NCI-H146 treated with DMSO at 0.1 percent for 48 hours (cell line): ENCODE measurements around the gene SIVA1.
"Not testable (repeated sequence)": the region's sequence is repeated elsewhere in the genome, so short reads cannot be mapped to it uniquely, and the experiment has no call there.

Experiments
- DNase-seq: peaks from one replicate; lab custom pipeline; 2025; ENCODE audit not compliant: unreplicated experiment; lab: John Stamatoyannopoulos, UW

SIVA1 gene

DNA sequence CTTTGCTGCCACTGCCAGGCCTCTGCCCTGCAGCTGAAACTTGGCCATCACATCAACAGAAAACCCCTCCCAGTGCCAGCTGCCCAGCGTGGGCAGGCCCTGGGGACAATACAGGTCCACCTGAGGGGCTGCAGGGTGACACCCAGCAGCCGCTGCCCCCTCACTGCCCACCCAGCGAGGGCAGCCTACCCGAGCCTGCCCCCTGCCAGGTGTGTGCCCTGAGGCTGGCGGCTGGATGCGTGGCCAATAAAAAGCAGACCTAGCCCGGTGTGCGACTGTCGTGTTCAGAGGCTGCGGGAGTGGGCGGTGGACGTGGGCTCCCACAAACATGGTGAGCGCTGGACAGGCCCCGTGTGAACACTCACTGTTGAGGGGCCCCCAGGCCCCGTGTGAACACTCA, 33.6 kb upstream of the SIVA1 start:
- DNase-seq, result no peak

DNA sequence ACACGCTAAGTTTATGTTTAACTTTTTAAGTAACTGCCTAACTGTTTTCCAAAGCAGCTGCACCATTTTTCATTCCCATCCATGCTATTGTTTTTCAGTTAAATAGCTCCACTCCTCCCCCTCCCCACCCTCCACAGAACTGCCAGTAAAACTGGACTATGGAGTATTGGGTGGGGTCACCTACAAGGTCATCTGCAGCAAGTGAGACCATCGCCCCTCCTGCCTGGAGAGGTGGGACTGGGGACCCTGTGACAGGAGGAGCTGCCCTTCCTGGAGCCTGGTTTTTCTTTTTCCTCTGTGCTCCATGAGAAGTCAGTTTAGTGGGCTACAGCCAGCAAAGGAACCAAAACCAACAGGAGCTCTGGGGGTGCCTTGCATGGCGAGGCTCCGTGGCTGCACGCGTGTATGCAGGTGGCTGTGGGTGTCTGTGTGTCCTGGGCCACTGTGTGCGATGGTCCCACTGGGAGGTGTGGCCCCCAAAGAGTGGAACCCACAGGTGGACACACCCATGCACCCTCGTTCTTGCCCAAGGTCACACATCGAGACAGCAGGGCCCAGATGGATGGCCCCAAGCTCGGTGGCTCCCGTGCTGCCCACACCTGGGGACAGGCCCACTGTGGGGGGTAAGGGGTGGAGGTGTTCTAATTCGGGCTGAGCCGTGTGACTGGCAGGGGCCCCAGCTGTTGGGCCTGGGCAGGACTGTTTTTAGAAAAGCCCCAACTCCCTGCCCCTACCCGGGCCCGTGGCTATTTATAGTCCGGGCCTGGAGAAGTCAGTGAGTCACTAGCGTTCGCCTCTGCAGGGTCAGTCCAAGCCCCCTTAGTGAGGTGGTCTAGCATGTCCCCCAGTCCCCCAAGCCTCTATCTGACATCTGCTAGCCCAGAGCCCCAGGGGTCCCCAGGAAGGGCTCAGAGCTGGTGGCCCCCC, 31.2 kb upstream of the SIVA1 start:
- no peak for DNase-seq

DNA sequence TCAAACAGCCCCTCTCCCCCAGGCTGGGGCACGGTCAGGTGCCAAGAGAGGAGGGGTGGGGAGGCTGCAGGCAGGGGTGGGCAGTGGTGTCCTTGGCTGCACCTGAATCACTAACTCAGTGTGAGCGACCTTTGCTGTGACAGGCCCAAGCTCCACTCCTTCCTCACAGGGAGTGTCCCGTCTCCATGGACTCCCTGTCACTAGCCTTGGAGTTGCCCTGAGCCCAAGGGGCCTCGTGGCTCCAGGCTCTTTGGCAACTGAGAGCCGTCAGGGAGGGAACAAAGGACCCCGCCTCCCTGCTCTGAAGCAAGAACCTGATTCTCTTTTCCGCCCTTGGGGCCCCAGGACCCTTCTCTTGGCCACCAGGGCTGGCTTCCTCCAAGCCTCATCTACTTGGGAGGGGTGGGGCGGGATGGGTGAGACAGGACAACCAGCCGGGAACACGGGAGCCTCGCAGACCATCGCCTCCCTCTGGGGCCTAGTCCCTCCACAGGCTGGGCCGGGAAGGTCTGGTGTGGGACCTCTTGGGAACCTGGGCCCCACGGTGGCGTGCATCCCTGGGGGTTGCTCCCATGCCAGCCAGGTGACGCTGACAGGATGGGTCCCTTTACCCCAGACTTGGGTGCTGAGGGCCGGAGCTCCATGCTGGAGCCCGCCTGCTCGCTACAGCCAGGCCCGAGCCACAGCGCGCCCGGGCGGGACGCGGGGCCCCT, 29.9 kb upstream of the SIVA1 start:
- no peak for DNase-seq

DNA sequence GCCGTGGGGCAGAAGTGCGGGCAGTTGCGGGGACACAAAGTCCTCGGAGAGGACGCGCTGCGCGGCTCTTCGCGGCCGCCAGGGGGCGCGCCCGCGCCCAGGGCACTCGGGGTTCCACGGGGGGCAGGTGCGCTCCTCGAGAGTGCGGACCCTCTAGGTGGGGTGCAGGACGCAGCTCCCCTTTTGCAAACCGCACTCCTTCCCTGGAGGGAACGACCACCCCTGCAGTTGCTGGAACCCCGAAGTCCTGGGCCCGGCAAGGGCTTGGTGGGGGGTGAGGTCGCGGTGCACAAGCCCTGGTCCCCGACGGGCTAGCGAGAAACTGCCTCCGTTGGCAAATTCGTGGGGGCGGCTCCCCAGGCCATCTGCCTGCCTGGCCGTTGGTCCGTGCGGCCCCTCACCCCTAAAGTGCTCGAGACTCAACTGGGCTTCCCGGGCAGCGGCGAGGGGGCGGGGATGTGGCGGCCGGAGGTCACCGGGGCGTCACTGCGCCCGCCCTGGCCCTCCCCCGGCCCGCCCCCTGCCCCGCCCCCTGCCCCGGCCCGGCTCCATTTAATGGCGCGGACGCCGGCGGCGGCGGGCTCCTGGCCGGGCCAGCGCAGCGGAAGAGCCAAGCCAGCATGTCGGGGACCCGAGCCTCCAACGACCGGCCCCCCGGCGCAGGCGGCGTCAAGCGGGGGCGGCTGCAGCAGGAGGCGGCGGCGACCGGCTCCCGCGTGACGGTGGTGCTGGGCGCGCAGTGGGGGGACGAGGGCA, 29.1 kb upstream of the SIVA1 start, which contains the start of gene ADSS1:
Gene ADSS1 (plus strand): TSS at position 579 of the 756 bp plus-strand sequence. CDS start 42 bp downstream, at position 621.
- peak; percentile 33 for DNase-seq

DNA sequence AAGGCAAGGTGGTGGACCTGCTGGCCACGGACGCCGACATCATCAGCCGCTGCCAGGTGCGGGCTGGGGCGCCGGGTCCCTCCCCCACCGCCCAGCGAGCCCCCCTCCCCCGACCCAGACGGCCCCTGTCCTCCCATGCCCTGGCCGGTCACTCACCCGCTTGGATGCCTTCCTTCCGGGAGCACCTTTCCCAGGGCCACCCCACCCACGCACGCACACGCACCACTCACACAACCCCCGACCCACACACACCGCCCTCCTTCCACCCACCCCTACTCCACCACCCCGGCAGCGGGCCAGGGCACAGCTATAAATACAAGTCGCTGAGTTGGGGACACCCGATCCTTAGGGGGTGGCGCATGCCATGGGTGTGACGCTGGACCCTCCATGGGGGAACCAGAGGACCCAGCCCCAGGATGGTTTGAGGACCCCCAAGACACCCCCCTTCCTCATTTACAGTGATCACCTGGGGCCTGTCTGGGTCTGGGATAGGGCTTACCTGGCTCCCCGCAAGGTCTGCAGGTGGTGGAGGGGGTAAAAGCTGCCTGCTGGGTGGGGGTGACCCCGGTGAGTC, 28.5 kb upstream of the SIVA1 start:
- no peak for DNase-seq

DNA sequence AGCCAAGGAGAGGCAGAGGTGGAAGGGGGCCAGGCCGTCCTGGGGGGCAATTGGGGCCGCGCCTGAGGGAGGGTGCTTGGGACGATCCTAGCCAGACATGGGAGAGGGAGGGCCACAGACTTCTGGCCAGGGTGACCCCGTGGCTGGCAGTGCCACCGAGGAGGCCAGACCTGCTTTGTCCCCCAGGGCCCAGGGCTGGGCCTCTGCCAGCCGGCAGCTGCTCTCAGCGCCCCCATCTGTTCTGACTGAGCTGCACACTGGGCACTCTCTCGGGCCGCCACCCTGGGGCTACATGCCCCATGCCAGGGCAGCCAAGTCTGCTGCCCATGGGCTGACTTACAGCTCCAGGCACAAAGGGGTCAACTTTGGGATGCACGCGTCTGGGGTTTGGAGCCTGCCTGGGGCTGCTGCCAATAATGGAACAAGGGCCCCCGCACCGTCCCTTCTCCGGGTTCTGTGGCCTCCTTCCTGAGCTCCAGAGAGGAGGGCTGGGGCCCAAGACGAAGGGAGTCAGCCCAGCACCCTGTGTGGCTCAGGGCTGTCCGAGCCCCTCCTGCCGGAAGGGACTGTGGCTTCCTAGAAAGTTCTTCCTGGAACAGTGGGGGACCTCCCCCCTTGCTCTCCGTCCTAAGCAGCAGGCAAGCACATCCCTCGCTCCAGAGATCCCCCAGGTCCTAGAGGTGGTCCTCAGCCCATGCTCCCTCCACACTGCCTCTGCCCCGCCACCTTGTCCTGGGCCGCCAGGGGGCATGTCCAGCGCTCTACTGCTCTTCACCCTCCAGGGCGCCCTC, 27.8 kb upstream of the SIVA1 start:
- no peak for DNase-seq

DNA sequence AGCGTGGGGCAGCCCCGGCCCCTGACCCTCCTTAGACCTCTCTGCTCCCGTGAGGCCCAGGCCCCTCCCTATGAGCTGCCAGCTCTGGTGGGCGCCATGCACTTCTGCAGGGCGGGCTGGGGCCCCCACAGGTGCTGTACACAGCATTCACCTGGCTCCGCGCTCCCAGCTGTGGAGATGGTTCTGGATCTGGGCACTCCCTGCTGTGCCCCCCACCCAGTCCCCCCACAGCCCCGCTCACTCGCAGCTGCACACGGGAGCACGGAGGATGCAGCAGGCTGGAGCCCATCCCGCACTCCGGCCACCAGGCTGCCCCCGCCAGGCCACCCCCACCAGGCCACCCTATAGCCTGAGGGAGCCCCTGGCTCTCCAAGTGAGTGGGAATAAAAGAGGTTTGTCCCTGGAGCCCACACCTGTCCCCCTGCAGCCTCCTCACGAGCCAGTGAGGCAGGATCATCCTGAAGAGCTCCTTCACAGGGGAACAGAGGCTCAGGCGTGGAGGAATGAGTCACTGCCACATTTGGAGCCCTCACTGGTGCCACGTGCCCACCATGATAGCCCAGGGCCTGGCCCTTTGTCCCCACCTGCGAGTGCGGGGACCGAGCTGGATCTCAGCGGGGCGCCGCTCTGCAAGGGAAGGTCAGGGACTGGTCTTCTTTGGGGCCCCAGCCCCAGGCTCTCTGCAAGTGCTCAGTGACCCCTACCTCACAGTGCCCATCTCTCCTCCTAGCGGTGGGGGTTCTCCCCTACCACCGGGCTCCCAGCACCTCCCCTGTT, 27.0 kb upstream of the SIVA1 start:
- DNase-seq, result no peak

DNA sequence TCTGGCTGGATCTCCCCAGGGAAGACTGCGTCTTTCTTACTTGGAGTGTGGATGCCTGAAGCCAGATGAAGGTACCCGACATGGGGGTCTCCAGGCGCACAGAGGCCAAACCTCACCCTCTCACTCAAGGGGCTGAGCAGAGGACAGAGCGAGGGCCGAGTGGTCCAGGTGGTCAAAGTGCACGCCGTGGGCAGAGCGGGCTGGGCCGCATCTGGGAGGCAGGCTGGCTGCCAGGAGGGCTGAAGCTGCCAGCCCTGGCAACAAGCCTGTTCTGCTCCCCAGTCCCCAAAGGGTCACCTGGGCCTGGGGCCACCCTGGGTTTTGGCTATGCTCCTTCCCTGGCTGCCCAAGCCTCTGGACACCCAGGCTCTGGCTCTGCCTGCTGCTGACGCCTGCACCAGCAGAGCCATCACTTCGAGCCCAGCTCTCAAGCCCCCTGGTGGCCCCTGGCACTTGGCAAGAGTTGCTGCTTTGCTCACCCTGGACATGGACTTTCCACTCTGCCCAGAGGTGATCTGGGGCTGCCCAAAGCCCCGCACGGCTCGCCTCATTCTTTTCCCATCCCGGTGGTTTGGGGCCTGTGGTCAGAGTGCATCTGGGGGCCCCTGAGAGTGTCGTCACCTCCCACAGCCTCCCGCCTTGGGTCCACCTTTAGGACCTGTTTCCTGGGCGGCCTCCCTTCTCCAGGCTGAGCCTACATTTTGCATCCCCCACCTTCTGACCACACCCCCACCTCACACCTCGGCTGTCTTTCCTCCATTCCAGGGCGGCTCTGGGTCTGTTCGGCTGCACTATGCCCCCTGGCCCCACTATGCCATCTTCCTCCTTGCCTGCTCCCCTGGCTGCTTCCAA, 26.1 kb upstream of the SIVA1 start:
- no peak for DNase-seq

DNA sequence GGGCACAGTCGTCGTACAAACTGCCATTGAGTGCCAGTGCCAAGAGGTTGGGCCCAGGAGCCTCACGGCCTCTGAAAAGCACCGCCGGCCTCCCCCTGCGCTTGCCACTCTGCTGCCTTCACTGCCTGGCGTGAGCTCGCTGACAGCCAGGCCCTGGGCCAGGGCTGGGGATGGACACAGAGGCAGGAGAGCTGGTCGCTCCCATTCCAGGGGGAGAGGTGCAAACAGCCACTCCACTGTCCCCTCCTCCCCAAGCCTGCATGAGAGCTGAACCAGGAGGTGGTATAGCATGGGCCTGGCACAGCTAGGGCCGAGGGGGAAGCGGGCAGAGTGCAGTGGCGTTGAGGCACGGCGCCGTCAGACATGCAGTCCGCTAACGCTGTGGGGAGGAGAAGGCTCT, 24.3 kb upstream of the SIVA1 start:
- no peak for DNase-seq

DNA sequence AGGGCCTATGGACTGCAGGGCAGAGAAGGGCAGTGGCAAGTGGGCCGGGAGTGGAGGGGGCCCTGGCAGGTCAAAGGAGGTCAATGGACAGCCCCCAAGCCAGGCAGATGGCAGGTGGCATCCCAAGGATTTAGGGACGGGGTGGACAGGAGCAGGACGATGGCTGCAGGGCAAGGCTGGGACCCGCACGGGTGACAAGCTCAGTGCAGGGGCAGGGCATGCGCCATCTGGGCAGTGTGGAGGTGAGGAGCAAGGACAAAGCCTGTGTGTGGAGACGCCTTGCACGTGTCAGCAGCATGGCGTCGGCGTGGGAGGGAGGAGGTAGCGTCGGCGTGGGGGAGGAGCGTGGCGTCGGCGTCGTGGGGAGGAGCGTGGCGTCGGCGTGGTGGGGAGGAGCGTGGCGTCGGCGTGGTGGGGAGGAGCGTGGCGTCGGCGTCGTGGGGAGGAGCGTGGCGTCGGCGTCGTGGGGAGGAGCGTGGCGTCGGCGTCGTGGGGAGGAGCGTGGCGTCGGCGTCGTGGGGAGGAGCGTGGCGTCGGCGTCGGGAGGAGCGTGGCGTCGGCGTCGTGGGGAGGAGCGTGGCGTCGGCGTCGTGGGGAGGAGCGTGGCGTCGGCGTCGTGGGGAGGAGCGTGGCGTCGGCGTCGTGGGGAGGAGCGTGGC, 23.6 kb upstream of the SIVA1 start:
- not testable (repeated sequence) for DNase-seq

DNA sequence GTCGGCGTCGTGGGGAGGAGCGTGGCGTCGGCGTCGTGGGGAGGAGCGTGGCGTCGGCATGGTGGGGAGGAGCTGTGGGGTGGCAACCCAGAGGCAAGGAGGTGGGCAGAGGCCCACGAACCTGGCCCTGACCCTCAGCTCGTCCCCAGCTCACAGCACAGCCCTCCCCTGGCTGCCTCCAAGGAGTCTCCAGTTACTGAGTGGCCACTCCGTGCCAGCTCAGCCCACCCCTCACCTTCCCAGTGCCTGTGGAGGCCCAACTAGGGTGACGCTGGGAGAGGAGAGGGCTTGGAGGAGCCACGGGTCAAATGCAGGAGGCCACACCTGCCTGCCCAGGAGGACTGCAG, 23.1 kb upstream of the SIVA1 start:
- DNase-seq, result no peak

DNA sequence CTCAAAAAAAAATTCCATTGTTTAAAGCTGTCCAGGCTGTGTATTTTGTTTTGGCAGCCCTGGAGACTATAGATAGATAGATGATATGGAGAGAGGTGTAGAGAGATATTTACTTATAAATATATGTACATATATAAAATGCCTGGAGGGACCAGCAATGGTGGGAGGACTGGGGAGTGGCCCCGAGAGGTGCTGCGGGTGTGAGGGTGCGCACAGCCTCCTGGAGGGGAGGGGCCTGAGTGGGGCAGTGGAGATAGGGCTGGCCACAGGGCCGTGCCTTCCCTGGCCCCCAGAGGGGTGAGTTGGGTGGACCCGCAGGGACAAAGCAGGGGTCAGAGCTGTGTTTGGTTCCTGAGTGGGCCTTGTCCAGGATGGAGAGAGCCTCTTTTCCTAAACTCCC, 22.5 kb upstream of the SIVA1 start:
- DNase-seq, result no peak

DNA sequence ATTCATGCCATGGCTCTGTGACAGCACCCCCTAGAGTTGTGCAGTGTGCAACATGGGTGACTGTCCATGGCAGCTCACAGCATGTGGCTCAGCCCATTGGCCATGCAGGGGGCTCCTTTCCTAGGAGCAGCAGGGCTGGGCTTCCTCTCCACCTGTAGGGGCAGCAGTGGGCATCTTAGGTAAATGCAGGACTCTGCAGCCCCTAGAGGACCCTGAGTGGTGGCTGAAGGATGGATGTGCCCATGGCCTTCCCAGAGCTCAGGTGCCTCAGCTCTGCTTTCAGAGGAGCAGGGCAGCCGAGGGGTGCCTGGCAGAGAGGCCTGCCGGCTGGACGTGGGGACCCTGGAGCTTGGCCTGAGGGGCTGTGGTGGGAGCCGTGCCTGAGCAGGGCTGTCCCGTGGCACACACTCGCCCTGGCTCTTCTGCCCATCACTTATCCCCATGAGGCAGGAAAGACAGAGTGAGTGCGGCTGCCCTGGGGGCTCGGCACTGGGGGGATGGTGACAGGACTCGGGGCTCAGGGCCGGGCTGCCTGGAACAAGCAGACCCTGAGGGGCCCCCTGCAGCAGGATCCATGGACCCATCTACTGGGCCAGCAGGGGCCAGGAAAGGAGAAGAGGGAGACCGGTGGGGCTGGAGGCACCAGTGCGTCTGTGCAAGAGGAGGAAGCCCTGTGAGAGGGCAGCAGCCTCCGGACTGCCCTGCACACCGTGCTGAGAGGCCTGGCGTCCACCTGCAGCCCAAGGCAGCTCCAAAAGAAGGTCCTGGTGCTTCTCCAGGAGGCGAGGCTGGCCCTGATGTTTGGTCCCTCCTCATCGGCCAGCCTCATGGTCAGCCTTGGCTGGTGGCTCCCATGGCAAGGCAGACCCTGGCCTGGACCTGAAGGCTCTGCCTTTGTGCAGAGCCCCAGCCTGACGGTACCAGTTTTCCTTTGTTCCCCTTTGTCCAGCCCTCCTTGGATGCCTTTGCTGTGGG, 21.3 kb upstream of the SIVA1 start:
- no peak for DNase-seq

DNA sequence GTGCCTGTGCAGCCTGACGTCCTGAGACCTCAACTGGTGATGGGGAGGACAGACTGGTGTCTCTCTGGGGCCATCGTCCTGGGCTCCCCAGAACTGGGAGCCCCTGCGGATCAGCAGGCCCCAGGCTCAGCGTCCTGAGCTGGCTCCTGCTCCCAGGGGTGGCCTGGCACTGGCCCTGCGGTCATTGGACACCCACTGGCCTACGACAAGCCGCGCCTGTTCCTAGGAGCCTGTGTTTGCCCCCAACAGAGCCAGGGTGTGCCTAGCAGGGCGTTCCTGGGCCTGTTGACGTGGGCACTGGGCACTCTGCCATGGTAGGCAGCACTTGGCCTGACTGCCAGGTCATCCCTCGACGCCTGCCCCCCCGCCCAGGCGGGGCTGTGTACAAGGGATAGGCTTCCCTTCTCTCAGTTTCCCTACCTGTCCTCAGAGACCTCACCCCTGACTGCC, 20.6 kb upstream of the SIVA1 start:
- no peak for DNase-seq

DNA sequence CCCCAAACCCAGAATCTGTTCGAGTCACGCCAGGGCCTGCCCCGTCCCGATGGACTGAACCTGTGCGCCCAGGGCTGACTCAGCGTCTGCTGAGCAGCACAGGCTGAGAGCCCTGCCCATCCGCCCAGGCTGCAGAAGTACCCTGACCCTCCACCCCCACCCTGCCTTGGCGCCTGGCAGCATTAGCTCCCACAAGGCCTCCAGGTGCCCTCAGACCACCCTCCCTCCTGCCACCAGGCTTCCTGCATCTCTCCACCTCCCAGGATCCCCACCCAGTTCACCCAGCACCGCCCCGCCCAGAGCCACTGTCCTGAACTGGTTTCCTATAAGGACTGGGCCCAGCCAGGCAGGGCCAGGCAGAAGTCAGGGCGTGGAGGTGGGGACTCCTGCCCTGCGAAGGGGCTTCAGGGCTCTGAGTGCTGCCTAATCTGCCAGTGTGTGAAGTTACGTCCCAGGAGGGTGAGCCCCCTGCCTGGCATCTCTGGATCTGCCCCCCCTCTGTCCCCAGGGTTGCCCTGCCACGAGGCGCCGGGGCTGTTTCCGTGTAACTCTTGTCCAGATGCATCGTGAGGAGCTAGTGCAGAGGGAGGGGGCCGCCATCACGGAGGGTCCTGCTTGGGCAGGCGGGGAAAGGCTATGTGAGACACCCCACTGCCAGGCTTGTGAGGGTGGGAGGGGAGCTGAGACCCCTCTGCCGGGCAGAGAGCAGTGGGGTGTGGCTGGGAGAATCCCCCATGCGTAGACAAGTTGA, 19.8 kb upstream of the SIVA1 start:
- no peak for DNase-seq

DNA sequence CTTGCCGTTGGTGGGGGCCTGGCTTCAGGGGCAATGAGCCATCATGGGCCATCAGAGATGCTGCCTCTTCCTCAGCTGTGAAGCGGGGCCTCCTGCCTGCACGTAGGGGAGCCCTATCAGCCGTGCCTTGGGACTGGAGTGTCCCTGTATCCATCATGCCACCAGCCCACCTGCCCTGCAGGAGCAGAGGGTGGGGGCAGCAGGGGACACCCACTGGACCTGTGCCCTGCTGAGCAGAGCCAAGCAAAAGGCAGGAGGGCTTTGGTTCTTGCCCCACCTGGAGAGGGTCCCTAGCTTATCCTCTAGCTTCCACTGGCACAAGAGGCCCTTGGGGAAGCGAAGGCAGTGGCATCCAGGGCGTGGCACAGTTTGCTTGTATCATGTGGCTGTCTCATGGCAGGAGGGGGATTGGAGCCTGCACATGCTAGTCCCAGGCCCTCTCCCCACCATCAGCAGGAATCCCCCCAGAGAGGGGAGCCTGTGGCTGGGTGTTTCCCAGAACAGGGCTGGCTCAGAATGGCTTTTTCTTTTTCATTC, 18.8 kb upstream of the SIVA1 start:
- DNase-seq, result no peak
